B cell (primary cell): Measurements from ENCODE around the gene COMT.

Source experiments
- CTCF ChIP-seq: fragments of 200-600 bp; IDR thresholded peaks from one replicate; pipeline ENCODE4 v1.8.0; 2022; ENCODE audit warnings: antibody characterized with exemption, mild to moderate bottlenecking
- EZH2 ChIP-seq: IDR thresholded peaks from 2 replicates; pipeline ENCODE4 v1.6.1; 2012; ENCODE audit warnings: borderline replicate concordance, low read depth, mild to moderate bottlenecking, moderate library complexity, low read length; ENCODE audit not compliant: insufficient read depth, poor library complexity, severe bottlenecking

DNA sequence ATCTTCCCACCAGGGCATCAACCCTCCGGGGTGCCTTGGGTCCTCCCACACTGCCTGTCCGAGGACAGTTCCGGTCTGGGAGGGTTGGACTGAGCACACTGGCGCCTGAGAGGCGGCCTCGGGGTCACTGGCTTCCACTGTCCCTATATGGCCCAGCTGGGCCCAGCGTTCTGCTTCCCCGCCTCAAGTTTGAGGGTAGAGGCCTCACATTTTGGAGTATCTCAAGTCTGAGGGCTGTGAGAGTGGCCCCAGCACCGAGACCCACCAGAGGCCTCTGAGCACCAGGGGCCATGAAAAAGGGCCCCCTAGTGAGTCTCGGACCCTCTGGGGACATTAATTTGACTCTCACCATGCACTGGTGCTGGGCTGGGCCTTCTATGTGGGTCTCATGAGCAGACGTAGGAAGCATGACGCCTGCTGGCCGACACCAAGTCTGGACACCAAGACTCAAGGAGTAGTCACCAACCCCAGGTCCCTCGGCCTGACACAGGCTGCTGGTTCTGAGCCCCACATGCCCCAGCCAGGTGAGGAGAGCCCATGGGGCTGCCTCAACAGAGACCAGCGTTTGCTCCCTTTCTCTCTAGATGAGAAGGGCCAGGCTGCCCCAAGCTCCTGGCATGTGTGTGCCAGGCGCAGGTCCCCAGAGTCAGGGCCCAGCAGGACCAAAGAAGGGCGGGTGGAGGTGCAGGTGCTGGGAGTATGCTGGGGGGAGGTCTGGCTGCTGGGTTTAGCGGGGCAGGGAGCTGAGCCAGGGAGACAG is 47.6 kb downstream of the COMT start:
- TF ChIP-seq CTCF, result no peak
- no peak for TF ChIP-seq EZH2
